Measurements from ENCODE around the gene NR2C2. TPM values are rescaled to one million over a fixed set of nuclear protein-coding genes. Genes with fewer than 3 reads are reported as not detected.

NR2C2 gene
- total and polyA plus RNA-seq, 9 of the 15 experiments (the other 6 are each of a cell fraction or from before 2014, with no cell fraction given): 6.1 to 33.0 (median 14.6) TPM

- TF ChIP-seq TSHZ1 (CRISPR knock-in tag; IDR thresholded peaks at IDR 0.05) (no peak), SOX6 (IDR thresholded peaks at IDR 0.05) (peak; percentile 44; the same call in 1 of the 2 replicates), RAD21 (CRISPR knock-in tag; conservative IDR thresholded peaks at IDR 0.05 in 1 of 2, IDR thresholded peaks at IDR 0.05 in 1 of 2) (no peak), ZNF318 (IDR thresholded peaks at IDR 0.05; ENCODE audit: borderline replicate concordance in 1 of 2, low read depth in 1 of 2) (no peak), MYBL2 (IDR thresholded peaks at IDR 0.05; ENCODE audit: low read depth) (no peak), MYBL2 (CRISPR knock-in tag; IDR thresholded peaks at IDR 0.05; ENCODE audit: borderline replicate concordance) (no peak), WHSC1 (IDR thresholded peaks at IDR 0.05; ENCODE audit: low read length) (no peak), KDM5B (IDR thresholded peaks at IDR 0.05; ENCODE audit: insufficient replicate concordance, low read depth, low read length) (peak; percentile 23), FOXA3 (CRISPR knock-in tag; conservative IDR thresholded peaks at IDR 0.05 in 1 of 2, IDR thresholded peaks at IDR 0.05 in 1 of 2) (no peak)
Measured at GRCh38 chr3:14947886-14948608, 664 bp downstream of the NR2C2 start (continued).
